ENCODE data around the gene CAPZA3. TPM values are rescaled to one million over a fixed set of nuclear protein-coding genes. Genes with fewer than 3 reads are reported as not detected.

Gene CAPZA3, protein sequence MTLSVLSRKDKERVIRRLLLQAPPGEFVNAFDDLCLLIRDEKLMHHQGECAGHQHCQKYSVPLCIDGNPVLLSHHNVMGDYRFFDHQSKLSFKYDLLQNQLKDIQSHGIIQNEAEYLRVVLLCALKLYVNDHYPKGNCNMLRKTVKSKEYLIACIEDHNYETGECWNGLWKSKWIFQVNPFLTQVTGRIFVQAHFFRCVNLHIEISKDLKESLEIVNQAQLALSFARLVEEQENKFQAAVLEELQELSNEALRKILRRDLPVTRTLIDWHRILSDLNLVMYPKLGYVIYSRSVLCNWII
- not detected in 2 replicates for total RNA-seq (2021)
- long read RNA-seq = 0 reads

DNA sequence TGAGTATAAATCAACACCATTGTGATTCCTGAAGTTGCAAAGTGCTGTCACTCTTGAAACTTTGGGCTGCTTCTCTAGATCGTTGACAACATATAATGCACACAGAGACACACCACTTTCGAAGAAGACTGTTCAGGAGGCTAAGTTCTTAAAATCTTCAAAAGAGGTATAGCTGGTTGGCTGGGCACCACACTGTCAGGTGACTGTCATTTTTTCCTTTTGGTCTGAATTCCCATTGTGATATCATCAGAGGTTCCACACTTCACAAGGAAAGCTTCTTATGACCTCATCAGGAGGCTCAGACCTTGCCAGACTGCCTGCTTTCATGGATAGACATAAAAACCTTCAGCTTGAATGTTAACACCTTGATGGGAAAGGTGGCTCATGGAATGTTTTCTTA lies at the start of gene CAPZA3, which contains the start of gene PLCZ1:
CAPZA3 (plus strand) TSS at position 301 of the 400 bp plus-strand sequence. CDS start 150 bp downstream, outside the sequence.
PLCZ1 (minus strand) TSS at position 194 of the 400 bp plus-strand sequence. CDS start 641 bp downstream, outside the sequence.
- no peak within 1 kb of the TSS for H2BK12ac ChIP-seq (ENCODE audit: insufficient read length, low read depth, low read length)
- H3K27ac Mint-ChIP-seq = no peak within 1 kb of the TSS
- H3K9me3 ChIP-seq (ENCODE audit: control insufficient read depth, low read depth, low read length) = no peaks in the 10 kb centered on the region
- H3K36me3 Mint-ChIP-seq (ENCODE audit: insufficient read depth in 1 of 3, low read depth in 3 of 3) = peaks cover 11 to 22% (median 11%) of the 10 kb centered on the region in 3 experiments; a peak in 6 of 7 replicates
- WGBS (ENCODE audit: extremely low coverage, insufficient read length, low lambda C conversion rate) = no CpG with 5 or more reads among the region's 2 CpGs
- no peak within 1 kb of the TSS for H3K27ac ChIP-seq (ENCODE audit: insufficient read length, low read depth, low read length)
- H2BK20ac ChIP-seq (ENCODE audit: low read depth, low read length, poor library complexity, severe bottlenecking) = no peak within 1 kb of the TSS
- H3K79me2 ChIP-seq (ENCODE audit: insufficient read depth, low read length) = no peaks in the 10 kb centered on the region
- DNase-seq = no peak
- no peaks in the 10 kb centered on the region for H3K4me1 Mint-ChIP-seq
- H3K14ac ChIP-seq (ENCODE audit: insufficient read depth, low read length) = no peak within 1 kb of the TSS
- no peak within 1 kb of the TSS for H4K91ac ChIP-seq (ENCODE audit: insufficient read length, low read depth, low read length)
- H4K8ac ChIP-seq (replicated peaks; ENCODE audit: insufficient read length, low read depth, low read length) = no peak within 1 kb of the TSS
- no peak within 1 kb of the TSS for H2AK5ac ChIP-seq (ENCODE audit: insufficient read length, low read length)
- H4K5ac ChIP-seq (ENCODE audit: insufficient read length, low read depth, low read length) = no peak within 1 kb of the TSS
- H3K79me1 ChIP-seq (ENCODE audit: insufficient read depth, low read depth, low read length, poor library complexity, severe bottlenecking) = no peaks in the 10 kb centered on the region
- no peak within 1 kb of the TSS for H2AFZ ChIP-seq (ENCODE audit: low read length)
- H2BK120ac ChIP-seq (ENCODE audit: low read depth, low read length, poor library complexity, severe bottlenecking) = no peak within 1 kb of the TSS
- H3T11ph ChIP-seq (ENCODE audit: low read length) = no peak within 1 kb of the TSS
- no peaks in the 10 kb centered on the region for H3K27me3 Mint-ChIP-seq (ENCODE audit: low read depth)
- no peak within 1 kb of the TSS for H2BK5ac ChIP-seq (ENCODE audit: insufficient read length, low read length)
- no peak within 1 kb of the TSS for H3K56ac ChIP-seq (ENCODE audit: insufficient read length, low read depth, low read length)
- no peak within 1 kb of the TSS for H3K9ac ChIP-seq (ENCODE audit: extremely low read depth, insufficient read length, low read length)
- no peaks in the 10 kb centered on the region for H3K27me3 ChIP-seq (ENCODE audit: insufficient read depth, low read length)
- H3K18ac ChIP-seq (ENCODE audit: insufficient read length, low read depth, low read length) = no peak within 1 kb of the TSS
- H3K23me2 ChIP-seq (ENCODE audit: insufficient read length, low read depth, low read length, poor library complexity, severe bottlenecking) = no peaks in the 10 kb centered on the region
- no peaks in the 10 kb centered on the region for H4K20me1 ChIP-seq (ENCODE audit: control insufficient read depth, insufficient read depth, insufficient read length)
- peaks cover 19 to 21% of the 10 kb centered on the region in 2 experiments for H3K9me3 Mint-ChIP-seq
- no peak within 1 kb of the TSS for H2BK15ac ChIP-seq (ENCODE audit: low read depth, low read length)
- H3K4me2 ChIP-seq (ENCODE audit: insufficient read depth, insufficient read length, low read length) = no peak within 1 kb of the TSS
- no peak within 1 kb of the TSS for H3K4me3 Mint-ChIP-seq
- TF ChIP-seq, protein P1, sequence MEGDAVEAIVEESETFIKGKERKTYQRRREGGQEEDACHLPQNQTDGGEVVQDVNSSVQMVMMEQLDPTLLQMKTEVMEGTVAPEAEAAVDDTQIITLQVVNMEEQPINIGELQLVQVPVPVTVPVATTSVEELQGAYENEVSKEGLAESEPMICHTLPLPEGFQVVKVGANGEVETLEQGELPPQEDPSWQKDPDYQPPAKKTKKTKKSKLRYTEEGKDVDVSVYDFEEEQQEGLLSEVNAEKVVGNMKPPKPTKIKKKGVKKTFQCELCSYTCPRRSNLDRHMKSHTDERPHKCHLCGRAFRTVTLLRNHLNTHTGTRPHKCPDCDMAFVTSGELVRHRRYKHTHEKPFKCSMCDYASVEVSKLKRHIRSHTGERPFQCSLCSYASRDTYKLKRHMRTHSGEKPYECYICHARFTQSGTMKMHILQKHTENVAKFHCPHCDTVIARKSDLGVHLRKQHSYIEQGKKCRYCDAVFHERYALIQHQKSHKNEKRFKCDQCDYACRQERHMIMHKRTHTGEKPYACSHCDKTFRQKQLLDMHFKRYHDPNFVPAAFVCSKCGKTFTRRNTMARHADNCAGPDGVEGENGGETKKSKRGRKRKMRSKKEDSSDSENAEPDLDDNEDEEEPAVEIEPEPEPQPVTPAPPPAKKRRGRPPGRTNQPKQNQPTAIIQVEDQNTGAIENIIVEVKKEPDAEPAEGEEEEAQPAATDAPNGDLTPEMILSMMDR (conservative IDR thresholded peaks at IDR 0.05) = no peak
- no peak within 1 kb of the TSS for H3K23ac ChIP-seq (ENCODE audit: insufficient read length, low read depth, low read length)
- H3K4ac ChIP-seq (ENCODE audit: low read depth, low read length) = no peak within 1 kb of the TSS
- H3K4me1 ChIP-seq (ENCODE audit: insufficient read depth, low read length) = no peaks in the 10 kb centered on the region
